HG02623 (cell line): ENCODE measurements around the gene INVS.

Source experiments
- ATAC-seq: cut with Tn5 transposase; IDR thresholded peaks from one replicate; pipeline ENCODE4 v1.9.1; 2021; ENCODE audit warnings: moderate library complexity; ENCODE audit not compliant: unreplicated experiment

INVS gene

DNA sequence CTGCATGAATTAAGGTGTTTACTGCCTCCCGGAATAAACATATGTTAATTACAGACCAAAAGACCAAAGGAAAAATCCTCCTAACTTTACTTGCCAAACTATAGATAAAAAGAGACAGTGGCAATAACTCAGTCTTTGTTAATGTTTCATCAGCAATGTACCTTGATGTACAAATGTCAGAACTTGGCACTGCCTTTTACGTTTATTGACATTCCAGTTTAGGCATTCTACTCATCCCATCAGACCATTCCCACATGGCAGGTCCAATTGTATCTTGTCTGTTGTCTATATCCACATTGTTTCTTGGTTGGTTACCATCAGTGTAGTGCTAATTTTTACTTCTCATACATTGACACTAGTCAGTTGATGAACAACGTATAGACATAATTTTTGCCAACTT lies 168.2 kb downstream of the INVS start:
- no peak for ATAC-seq

DNA sequence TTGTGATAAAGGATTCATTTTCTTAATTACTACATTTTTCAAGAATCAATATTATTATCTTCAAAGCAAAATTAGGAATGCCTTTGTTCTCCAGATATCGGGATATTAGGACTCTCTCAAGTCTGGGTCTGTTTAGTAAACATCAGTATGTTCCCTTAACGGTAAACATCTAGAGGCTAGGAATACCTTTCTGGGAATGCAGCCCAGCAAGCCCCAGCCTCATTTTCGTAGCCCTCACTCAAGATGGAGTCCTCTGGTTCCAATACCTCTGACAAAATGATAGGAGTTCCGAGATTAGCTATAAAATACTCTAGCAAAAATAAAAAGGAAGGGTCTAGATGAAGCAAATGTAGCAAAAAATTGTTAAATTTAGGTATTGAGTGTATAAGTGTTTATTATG lies 169.2 kb downstream of the INVS start:
- ATAC-seq: no peak

- ATAC-seq: no peak
Measured at GRCh38 chr9:100269656-100270055, 170.6 kb downstream of the INVS start.

DNA sequence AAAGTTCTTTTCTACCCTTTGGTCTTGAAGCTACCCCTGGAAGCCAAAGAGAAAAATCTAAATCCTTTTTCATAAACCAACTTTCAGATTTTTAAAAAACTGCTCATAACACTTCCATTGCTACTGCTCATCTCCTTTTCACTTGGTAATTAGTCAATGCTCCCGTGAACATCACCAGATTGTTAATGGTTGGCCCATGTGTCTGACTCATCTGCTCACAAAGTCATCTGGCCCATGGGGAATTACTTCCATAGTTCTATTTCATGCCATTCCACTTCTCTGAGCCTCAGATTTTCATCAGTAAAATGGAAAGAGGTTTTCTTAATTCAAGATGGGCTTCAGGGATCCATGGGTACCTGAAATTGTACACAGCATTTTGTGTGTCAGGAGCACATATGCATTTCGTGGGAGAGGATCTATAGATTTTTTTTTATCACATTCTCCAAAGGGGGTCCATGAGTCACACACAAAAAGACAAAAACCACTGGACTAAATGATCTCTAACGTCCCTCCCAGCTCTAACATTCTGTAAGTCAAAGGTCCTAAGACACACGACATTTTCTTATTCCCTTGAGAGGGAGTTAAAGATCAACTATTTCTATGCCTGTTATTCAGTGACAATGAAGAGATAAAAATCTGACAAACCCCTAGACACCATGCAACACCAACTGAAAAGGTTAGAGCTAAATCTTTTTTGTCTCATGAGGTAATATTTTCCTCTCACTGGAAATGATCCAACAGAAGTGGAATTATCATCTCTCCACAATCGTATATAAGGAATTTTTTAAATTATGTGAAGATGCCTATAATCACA lies 178.3 kb downstream of the INVS start:
- ATAC-seq: no peak

DNA sequence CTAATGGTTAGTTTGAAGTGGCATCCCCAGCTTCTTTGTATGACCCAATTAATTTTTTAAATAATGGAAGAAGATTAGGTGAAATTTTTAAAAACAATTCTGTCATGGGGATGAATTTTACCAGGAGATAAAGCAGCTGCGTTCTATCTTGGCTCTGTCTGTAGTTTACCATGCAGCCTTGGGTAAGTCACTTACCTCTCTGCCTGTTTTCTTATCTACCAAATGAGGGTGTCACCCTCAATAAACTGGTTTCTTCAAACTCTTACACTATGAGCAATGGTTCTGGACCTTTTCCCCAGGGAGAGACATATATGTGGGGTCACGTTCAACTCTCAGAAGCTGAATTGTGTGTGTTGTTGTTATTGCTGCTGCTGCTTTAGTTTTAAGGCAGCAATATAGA lies 182.0 kb downstream of the INVS start:
- no peak for ATAC-seq

- no peak for ATAC-seq
Measured at GRCh38 chr9:100281676-100282387, 182.8 kb downstream of the INVS start.

GRCh38 chr9:100282388-100282719 lies 183.3 kb downstream of the INVS start:
- ATAC-seq: no peak

DNA sequence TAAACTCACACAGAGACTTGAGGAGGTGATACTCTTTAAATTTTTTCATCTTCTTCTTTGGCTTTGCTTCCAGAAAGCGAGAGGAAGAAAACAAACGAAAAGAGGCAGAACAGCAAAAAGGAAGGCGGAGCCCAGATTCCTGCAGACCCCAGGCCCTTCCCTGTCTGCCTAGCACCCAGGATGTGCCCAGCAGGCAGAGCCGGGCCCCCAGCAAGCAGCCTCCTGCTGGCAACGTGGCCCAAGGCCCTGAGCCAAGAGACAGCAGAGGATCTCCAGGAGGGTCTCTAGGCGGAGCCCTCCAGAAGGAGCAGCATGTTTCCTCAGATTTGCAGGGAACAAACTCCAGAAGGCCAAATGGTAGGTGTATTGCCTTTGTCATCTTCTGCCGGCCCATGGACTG lies 185.2 kb downstream of the INVS start:
- ATAC-seq: no peak

DNA sequence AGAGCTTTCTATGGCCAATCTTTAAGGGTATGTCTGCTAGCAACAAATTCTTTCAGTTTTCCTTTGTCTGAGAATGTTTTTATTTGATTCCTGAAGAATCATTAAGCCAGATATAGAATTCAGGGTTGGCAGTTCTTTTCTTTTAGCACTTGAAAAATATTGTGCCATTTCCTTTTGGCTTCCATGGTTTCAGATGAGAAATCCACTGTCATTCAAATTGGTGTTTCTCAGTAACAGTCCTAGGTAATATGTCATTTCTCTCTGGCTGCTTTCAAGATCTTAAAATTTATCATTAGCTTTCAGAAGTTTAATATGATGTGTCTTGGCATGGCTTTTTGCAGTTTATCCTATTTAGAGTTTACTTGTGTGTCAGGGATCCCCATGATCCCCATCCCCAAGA lies 186.0 kb downstream of the INVS start:
- no peak for ATAC-seq

DNA sequence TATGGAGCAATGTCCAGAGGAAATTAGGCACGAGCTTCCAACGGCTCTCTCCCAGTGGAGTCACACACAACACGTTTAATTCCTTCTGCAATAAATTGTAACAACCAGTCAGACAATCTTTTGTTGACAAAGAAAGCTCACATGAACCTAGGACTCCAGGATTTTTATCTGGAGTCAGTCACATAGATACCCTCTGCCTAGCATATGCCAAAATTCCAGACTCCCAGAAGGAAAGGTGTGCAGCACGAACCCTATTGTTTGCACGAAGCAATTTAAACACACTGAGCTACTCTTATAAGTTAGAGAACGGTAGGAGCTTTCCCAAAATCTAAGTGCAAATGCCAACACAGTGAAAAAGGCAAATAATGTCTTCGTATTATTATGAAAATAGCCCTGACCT lies 186.6 kb downstream of the INVS start:
- ATAC-seq: no peak

GRCh38 chr9:100286257-100286656 lies 187.2 kb downstream of the INVS start:
- no peak for ATAC-seq

DNA sequence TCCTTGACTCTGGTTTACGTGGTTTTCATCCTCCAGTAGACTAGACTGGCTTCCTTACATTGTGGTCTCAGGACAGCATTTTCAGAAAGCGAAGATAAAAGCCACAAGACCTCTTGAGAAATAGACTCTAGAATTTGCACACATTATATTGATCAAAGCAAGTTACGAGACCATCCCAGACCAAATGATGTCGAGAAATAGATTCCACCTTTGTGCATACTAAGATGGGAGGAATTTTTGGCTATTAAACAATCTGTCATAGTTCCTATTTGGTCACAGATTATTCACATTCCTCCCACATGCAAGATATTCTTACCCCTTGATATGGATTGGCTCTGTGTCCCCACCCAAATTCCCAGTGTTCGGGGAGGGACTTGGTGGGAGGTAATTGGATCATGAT lies 188.1 kb downstream of the INVS start:
- no peak for ATAC-seq

DNA sequence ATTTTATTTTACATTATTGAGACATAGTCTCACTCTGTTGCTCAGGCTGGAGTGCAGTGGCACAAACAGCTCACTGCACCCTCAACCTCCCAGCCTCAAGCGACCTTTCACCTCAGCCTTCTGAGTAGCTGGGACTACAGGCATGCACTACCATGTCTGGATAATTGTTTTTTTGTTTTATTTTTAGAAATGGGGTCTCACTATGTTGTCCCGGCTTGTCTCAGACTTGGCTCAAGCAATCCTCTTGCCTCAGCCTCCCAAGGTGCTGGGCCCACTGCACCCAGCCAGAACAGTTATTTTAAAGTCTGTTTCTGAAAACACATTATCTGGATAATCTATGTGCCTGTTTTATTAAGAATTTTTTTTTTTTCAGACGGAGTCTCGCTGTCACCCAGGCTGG lies 191.7 kb downstream of the INVS start:
- no peak for ATAC-seq

GRCh38 chr9:100292414-100292813 lies 193.4 kb downstream of the INVS start:
- ATAC-seq: no peak

GRCh38 chr9:100294341-100294740 lies 195.3 kb downstream of the INVS start:
- ATAC-seq: no peak

DNA sequence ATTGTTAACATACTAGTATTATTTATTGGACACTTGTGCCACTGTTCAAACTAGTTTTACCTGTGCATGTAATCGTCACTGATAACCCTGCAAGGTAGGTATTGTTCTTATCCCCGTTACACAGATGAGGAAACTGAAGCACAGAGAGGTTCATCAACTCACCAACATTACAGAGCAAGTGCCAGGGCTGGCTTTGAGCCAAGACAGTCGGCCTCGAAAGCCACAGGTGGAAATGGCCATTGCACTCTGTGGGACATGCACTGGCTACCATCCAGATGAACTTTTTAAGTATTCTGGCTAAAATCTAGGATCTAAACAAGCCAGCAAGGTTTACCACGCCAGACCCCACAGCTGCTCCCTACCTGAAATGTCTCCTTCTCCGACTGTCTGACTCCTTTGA lies 195.8 kb downstream of the INVS start:
- no peak for ATAC-seq

GRCh38 chr9:100295240-100295639 lies 196.2 kb downstream of the INVS start:
- ATAC-seq: no peak

DNA sequence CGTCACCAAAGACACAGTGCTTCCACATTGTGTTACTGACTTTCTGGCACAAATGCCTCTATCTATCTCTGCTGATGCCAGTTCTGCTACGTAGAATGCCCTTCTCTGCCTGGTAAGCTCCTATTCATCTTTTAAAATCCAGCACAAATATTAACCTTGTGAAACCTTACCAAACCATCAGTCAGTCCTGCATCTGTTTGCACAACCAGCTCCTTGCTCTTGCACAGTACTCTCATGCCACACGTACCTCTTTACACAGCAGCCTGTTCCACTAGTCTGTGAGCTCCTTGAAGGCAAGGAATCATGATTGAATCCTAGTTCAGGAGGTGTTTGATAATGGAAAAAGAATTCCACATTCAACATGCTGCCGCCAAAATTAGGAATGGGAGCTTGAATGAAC lies 197.4 kb downstream of the INVS start:
- ATAC-seq: no peak

DNA sequence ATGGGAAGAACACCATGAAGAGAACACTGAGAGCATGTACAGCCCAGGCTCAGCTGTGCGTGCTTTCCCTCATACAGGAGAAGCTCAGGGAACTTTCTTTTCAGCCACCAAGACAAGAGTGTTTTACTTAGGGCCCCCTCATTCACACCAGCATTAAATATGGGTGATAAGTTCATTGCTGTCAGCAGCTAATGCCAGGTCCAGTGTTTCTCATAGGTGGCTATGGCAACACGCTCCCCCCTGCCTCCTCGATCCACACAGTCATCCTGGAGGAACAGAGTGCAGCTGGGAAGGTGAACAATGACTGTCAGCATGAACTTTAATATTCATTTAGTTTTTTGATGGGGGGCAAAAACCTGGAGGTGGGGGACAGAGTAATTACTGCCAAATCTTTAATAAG lies 199.3 kb downstream of the INVS start:
- no peak for ATAC-seq

DNA sequence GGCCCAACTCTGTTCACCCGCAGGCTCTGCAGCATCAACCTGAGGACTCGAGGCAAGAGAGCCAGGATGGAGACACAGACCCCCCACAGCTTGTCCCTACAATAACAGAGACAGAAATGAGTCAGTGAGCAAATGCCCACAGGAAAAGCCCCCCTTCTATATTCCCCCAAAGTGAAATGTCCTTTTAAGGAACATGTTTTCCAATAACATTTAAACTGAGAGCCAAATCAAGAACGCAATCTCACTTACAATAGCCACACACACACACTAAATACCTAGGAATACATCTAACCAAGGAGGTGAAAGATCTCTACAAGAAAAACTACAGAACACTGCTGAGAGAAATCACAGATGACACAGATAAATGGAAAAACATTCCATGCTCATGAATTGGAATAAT lies 204.7 kb downstream of the INVS start:
- ATAC-seq: no peak

- no peak for ATAC-seq
Measured at GRCh38 chr9:100306283-100306682, 207.2 kb downstream of the INVS start.

GRCh38 chr9:100307080-100307479 lies 208.0 kb downstream of the INVS start:
- ATAC-seq: no peak
